Right hindlimb (tissue), 1 donor: Measurements from ENCODE around the gene EEFSEC.

Experiments
- DNase-seq: peaks from one replicate; pipeline ENCODE4 v3.0.0-alpha.2; 2018

The EEFSEC gene

GRCh38 chr3:128275316-128276145 lies 122.2 kb downstream of the EEFSEC start:
- DNase-seq, result no peak

DNA sequence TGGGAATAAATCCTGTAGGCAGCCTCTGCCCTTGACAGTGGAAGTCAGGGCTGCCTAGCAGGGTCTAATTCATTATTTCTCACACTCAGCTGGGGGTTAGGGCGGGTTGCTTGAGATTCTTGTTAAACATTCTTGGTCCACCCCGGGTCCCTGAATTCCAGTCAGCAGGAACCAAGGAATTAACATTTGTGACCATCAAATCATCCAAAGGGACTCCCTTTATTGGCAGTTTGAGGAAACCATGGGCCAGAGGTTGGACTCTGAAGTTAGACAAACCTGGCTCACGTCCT lies 122.8 kb downstream of the EEFSEC start:
- no peak for DNase-seq

GRCh38 chr3:128276577-128277183 lies 123.4 kb downstream of the EEFSEC start:
- DNase-seq, result no peak

DNA sequence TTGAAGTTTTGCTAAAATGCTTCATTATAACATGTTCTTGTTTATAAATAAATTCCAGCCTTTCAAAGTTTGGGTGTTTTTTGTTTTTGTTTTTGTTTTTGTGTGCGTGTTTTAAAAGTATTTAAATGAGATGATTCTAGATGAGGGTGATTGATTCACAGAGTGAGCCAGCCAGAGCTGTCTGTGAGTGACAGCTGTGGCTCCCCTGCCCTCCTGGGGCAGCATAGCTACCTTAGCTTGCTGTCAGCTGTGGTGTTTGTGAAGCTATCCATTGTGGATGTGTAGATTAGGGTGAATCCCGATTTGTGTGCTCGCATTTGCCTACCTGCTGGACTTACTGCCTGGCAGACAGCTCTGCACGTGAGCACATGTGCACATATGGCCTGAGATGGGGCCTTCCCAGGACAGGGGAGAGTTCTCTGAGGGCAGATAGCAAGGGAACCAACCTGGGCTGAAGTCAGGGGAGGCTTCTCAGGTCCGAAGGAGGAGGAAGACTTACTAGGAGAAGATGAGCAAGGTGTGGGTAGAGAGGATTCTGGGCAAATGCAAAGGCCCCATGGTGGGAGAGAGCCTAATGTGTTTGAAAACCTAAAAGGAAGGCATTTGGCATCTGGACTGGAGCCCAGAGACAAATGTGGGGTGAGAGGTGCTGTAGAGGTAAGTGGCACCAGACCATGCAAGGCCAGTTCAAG lies 124.2 kb downstream of the EEFSEC start:
- no peak for DNase-seq

DNA sequence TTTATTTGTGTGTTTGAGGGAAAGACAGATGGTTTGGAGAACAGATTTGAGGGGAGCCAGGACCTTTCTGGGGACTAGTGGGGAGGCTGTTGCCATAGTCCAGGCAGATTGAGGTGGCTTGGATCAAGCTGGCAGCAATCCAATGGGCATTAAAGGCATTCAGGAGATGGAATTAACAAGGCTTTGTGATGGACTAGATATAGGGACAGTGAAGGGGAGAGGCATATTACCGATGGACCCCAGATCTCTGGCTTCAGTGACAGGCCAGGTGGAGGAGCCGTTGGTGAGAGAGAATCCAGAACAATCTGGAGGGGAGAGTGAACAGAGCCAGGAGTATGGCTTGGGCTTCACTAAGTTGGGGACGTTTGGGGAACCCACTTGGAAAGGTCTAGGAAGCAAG lies 124.8 kb downstream of the EEFSEC start:
- no peak for DNase-seq

GRCh38 chr3:128278761-128279600 lies 125.7 kb downstream of the EEFSEC start:
- DNase-seq, result peak; percentile 92

DNA sequence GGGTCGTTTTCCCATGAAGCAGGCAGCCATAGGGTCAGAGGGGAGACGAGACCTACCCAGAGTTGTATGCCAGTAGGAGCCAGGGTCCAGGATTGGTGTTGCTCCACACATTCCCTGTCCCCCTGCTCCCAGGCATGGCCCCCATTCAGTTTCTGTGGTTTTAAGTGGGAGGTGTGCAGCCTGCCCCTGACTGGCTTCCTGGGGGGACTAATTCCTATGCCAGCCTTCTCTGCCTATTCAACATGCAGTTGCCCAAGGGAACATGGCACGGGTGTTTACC lies 126.3 kb downstream of the EEFSEC start:
- no peak for DNase-seq

- no peak for DNase-seq
These were observed 127.3 kb downstream of the EEFSEC start for GRCh38 chr3:128280481-128281052.

DNA sequence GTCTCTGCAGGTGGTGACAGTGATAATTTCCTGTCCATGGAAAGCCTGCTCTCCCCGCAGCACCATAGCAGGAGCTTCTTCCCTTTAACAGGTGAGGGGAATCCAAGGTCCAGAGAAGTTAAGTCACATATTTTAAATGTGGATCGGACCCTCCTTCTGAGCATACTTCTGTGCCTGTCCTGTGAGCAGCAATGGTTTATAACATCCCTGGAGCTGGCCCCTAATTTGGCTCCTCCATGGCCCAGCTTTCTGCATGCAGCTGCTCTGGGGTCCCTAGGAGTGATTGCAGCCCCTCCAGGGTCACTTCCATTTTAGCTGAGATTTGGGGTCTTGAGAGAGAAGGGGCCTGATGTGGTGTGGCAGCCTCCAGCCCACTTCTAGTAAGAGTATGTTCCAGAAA lies 127.8 kb downstream of the EEFSEC start:
- DNase-seq, result no peak

GRCh38 chr3:128281461-128282367 lies 128.4 kb downstream of the EEFSEC start:
- DNase-seq, result no peak

GRCh38 chr3:128282380-128283196 lies 129.3 kb downstream of the EEFSEC start:
- peak; percentile 70 for DNase-seq

- no peak for DNase-seq
These were observed 130.1 kb downstream of the EEFSEC start for GRCh38 chr3:128283421-128283820.

DNA sequence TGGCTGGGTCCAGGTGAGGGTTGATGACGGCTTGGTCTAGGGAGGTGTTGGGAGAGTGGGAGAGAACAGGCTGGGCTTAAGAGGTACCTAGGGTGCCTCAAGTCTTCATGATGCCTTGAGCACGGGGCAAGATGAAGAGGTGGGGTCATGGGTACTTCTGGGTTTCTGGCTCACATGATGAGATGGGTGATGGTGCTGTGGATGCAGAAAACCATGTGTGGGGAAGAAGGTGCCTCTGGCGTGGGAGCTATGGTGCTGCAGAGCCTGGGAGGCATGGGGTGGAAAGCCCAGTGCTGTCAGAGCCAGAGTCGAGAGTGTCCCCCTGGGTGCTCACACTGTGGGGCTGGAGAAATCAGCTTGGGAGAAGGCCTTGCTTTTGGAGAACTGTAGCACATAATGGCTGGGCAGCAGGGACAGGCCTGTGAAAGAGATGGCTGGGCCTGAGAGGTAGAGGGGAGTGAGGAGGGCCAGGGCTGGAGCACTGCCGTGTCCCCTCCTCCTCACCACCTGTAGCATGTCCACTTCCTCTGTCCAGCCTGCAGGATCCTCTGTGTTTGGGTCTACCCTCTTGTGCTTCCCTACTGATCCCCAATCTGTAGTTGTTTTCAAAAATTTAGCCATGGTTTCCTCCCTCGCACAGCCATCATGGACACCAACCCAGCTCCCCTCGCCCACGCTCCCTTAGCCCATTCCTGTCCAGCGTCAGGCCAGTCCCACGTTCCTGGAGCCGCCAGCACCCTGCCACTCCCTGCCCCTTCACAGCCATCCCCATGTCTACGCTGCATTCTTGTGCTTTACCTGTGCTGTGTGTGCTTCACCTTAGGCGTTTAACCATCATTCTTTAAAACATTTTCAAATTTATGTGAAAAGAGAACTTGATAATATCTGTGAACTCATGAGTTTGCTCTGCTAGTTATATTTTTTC lies 132.0 kb downstream of the EEFSEC start:
- no peak for DNase-seq

DNA sequence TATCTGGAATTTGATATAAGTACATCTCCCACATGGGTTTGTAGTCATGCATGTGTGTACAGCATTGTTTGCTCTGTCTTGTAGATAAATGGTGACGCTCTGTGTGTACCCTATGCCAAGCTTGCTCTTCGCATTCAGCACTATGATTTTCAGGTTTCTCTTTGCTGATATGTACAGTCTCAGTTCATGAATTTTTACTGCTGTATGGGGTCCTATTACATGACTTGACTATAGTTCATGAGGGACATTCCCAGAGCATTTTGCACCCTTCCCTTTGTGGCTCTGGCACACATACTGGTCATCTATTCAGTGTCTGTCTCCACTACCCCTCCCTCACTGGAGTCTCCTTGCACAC lies 132.7 kb downstream of the EEFSEC start:
- no peak for DNase-seq

DNA sequence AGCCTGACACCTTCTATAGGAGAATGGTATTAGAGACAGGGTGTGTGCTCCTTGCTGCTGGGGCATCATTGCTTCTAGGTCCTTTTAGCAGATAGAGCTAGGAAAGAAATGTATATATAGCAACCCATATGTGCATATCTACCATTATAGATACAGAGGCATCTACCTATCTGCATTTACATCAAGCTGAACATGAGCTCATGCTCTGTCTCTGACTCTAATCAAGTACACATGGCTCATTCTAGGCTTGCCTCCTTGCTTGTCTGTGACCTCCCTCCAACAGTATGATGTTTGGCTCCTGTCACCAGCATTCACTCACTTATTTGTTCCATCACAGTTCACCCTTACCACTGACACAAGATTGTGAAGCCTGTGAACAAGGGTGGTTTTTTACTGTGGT lies 133.4 kb downstream of the EEFSEC start:
- DNase-seq, result no peak

DNA sequence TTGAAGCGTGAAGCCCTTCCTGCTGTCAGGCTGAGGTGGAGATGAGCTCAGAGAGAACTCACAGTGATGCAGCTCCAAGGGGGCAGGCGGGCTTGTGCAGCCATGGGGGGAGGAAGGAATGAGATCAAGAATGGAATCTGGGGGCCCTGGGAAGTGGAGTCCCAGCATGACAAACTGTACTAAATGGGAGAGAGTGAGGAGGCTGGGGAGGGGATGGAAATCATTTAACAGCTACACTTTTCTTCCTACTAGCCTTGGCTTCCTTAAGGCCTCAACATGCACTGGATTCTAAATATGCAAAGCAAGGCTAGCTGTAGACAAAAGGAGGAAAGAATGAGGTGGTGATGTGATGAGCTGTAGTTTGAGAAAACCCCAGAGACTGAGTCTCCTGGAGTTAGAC lies 133.9 kb downstream of the EEFSEC start:
- DNase-seq, result no peak

- no peak for DNase-seq
These were observed 136.3 kb downstream of the EEFSEC start for GRCh38 chr3:128289534-128289933.

- no peak for DNase-seq
These were observed 137.2 kb downstream of the EEFSEC start for GRCh38 chr3:128290484-128290883.

DNA sequence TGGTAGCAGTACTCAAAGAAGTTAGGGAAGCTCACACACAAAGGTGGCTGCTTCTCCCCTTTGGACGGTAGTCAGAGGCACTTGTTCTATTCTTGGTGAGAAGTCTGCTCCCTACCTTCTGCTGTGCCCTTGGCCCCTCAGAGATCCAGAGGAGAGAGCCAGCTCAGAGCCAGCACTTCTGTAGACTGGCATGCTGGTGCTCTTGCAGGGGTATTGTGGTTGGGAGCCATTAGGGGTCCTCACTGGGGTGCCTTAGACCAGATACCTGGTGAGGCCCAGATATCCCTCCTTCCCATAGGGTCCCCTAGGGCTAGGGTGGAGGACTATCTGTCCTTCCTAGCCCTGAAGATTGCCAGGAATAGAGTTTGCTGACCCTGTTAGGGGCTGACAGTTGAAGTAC lies 140.6 kb downstream of the EEFSEC start:
- DNase-seq, result no peak

DNA sequence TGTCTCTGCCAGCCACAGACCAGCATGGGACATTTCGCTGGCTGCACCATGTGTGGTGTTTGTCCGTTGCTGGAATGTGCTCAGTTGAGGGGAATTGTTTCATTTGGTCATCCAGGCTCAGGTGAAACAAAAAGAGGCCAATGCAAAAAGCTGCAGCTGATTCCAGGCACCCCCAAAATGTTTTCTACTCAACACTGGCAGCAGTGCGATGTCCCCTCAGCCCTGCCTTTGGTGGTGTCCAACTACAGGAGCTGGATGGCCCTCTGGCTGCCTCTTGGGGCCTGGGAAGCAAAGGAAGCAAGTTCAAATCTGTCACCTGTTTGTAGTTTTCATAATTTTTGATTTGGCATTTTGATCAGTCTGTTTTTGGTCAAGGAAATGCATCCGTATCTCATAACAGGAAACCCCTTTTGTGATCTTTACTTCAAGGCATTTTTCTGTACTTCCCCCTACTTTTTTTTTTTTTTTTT lies 141.8 kb downstream of the EEFSEC start:
- DNase-seq, result no peak
